HG03460 (cell line): ENCODE results near the gene CARD19.

Source experiments
- ATAC-seq: cut with Tn5 transposase; IDR thresholded peaks from one replicate; pipeline ENCODE4 v1.9.1; 2021; ENCODE audit not compliant: unreplicated experiment

Gene CARD19

GRCh38 chr9:93086447-93087224, 9.4 kb upstream of the CARD19 start:
- no peak for ATAC-seq

- ATAC-seq, result no peak
Observed at GRCh38 chr9:93087971-93088655, 7.9 kb upstream of the CARD19 start.

- no peak for ATAC-seq
Observed at GRCh38 chr9:93088656-93089015, 7.4 kb upstream of the CARD19 start.

- no peak for ATAC-seq
Observed at GRCh38 chr9:93089024-93089423, 7.0 kb upstream of the CARD19 start.

GRCh38 chr9:93089481-93089991, 6.5 kb upstream of the CARD19 start:
- ATAC-seq, result no peak

GRCh38 chr9:93090091-93090655, 5.8 kb upstream of the CARD19 start:
- no peak for ATAC-seq

GRCh38 chr9:93091056-93091452, 5.0 kb upstream of the CARD19 start:
- no peak for ATAC-seq

- ATAC-seq, result no peak
Observed at GRCh38 chr9:93091453-93092081, 4.5 kb upstream of the CARD19 start.

- no peak for ATAC-seq
Observed at GRCh38 chr9:93092251-93092991, 3.6 kb upstream of the CARD19 start.

GRCh38 chr9:93093127-93093876, 2.7 kb upstream of the CARD19 start:
- no peak for ATAC-seq

- no peak for ATAC-seq
Observed at GRCh38 chr9:93093877-93094657, 1.9 kb upstream of the CARD19 start.

- no peak for ATAC-seq
Observed at GRCh38 chr9:93094658-93095204, 1.3 kb upstream of the CARD19 start.

- peak; percentile 56 for ATAC-seq
Observed at GRCh38 chr9:93095205-93096130, 549 bp upstream of the CARD19 start.

GRCh38 chr9:93096811-93097382, 880 bp downstream of the CARD19 start:
- no peak for ATAC-seq

GRCh38 chr9:93097511-93098201, 1.6 kb downstream of the CARD19 start:
- ATAC-seq, result no peak

GRCh38 chr9:93098236-93098946, 2.4 kb downstream of the CARD19 start:
- no peak for ATAC-seq
